HUES48 (cell line): Measurements from ENCODE around the gene GGT1.
"Not testable (repeated sequence)": the region's sequence is repeated elsewhere in the genome, so short reads cannot be mapped to it uniquely, and the experiment has no call there.

Experiments used
- H3K27ac ChIP-seq: one replicate; pipeline ENCODE4 v1.7.0; 2013; ENCODE audit warnings: low read depth, low read length, inconsistent platforms
- H3K27me3 ChIP-seq: 2 replicates; pipeline ENCODE4 v1.6.1; 2013; ENCODE audit warnings: mild to moderate bottlenecking, low read length; ENCODE audit not compliant: control insufficient read depth, insufficient read depth
- H3K36me3 ChIP-seq: 2 replicates; pipeline ENCODE4 v1.6.1; 2013; ENCODE audit warnings: low read length; ENCODE audit not compliant: control insufficient read depth, insufficient read depth
- H3K4me1 ChIP-seq: 2 replicates; pipeline ENCODE4 v1.6.1; 2013; ENCODE audit warnings: mild to moderate bottlenecking, low read length; ENCODE audit not compliant: control insufficient read depth, insufficient read depth
- H3K4me3 ChIP-seq: 2 replicates; pipeline ENCODE4 v1.5.1; 2013; ENCODE audit warnings: mild to moderate bottlenecking, low read depth, low read length
- H3K9ac ChIP-seq: 2 replicates; pipeline ENCODE4 v1.6.1; 2013; ENCODE audit warnings: mild to moderate bottlenecking, low read depth, low read length, moderate library complexity
- H3K9me3 ChIP-seq: 2 replicates; pipeline ENCODE4 v1.6.1; 2013; ENCODE audit warnings: low read length; ENCODE audit not compliant: control insufficient read depth, insufficient read depth

Gene GGT1

GRCh38 chr22:24602847-24603769, at the start of gene GGT1:
Gene GGT1 (plus strand): TSS chr22:24603193. CDS start chr22:24611082, 7,889 bp downstream.
- peak within 1 kb of the TSS; percentile 72 for H3K27ac ChIP-seq
- H3K4me3 ChIP-seq: peak within 1 kb of the TSS; percentile 46; the same call in 1 of the 2 replicates

GRCh38 chr22:24553597-24554312, 49.2 kb upstream of the GGT1 start:
- H3K27ac ChIP-seq: no peak overlapping the region

More at GRCh38 chr22:24602847-24603769, at the start of gene GGT1:
- not testable (repeated sequence) for H3K9ac ChIP-seq, H3K27me3 ChIP-seq, H3K4me1 ChIP-seq, H3K9me3 ChIP-seq, H3K36me3 ChIP-seq

GRCh38 chr22:24554313-24555164, 48.5 kb upstream of the GGT1 start, which contains the start of gene GUCD1:
Gene GUCD1 (minus strand): TSS chr22:24555138. CDS start chr22:24554991, 147 bp downstream.
- H3K4me3 ChIP-seq: peak within 1 kb of the TSS; percentile 94
- peak within 1 kb of the TSS; percentile 95 for H3K9ac ChIP-seq
- H3K36me3 ChIP-seq: peaks cover 35% of the 10 kb centered on the region
- peaks cover 16% of the 10 kb centered on the region for H3K4me1 ChIP-seq
- H3K9me3 ChIP-seq: no peaks in the 10 kb centered on the region
- no peaks in the 10 kb centered on the region for H3K27me3 ChIP-seq
- peak within 1 kb of the TSS; percentile 97 for H3K27ac ChIP-seq

More at GRCh38 chr22:24553597-24554312, 49.2 kb upstream of the GGT1 start:
- H3K36me3 ChIP-seq: peaks cover 29% of the 10 kb centered on the region
- H3K4me3 ChIP-seq: peak overlapping the region; percentile 92
- no peaks in the 10 kb centered on the region for H3K9me3 ChIP-seq
- H3K9ac ChIP-seq: peak overlapping the region; percentile 87; the same call in 1 of the 2 replicates
- H3K4me1 ChIP-seq: peaks cover 16% of the 10 kb centered on the region
- H3K27me3 ChIP-seq: no peaks in the 10 kb centered on the region

GRCh38 chr22:24555165-24556039, 47.6 kb upstream of the GGT1 start, which contains the start of gene SNRPD3:
Gene SNRPD3 (plus strand): TSS chr22:24555999. CDS start chr22:24557675, 1,676 bp downstream.
- Histone ChIP-seq H3K4me1 (peaks cover 16% of the 10 kb centered on the region), H3K36me3 (peaks cover 38% of the 10 kb centered on the region), H3K9ac (peak within 1 kb of the TSS; percentile 95), H3K27ac (peak within 1 kb of the TSS; percentile 97), H3K27me3 (no peaks in the 10 kb centered on the region), H3K4me3 (peak within 1 kb of the TSS; percentile 94), H3K9me3 (no peaks in the 10 kb centered on the region)

- Histone ChIP-seq H3K4me3 (no peak overlapping the region), H3K9me3 (no peaks in the 10 kb centered on the region), H3K9ac (no peak overlapping the region), H3K36me3 (peaks cover 63% of the 10 kb centered on the region), H3K27ac (no peak overlapping the region), H3K4me1 (peaks cover 9% of the 10 kb centered on the region; the same call in 1 of the 2 replicates), H3K27me3 (no peaks in the 10 kb centered on the region)
Observed at GRCh38 chr22:24559471-24559870, 43.5 kb upstream of the GGT1 start.

GRCh38 chr22:24563246-24563645, 39.7 kb upstream of the GGT1 start:
- no peaks in the 10 kb centered on the region for H3K27me3 ChIP-seq
- no peak overlapping the region for H3K4me3 ChIP-seq
- H3K9ac ChIP-seq: no peak overlapping the region
- H3K27ac ChIP-seq: no peak overlapping the region
- H3K9me3 ChIP-seq: no peaks in the 10 kb centered on the region
- H3K4me1 ChIP-seq: no peaks in the 10 kb centered on the region
- H3K36me3 ChIP-seq: peaks cover 83% of the 10 kb centered on the region

- no peaks in the 10 kb centered on the region for H3K4me1 ChIP-seq
- peaks cover 81% of the 10 kb centered on the region for H3K36me3 ChIP-seq
Observed at GRCh38 chr22:24564376-24565058, 38.5 kb upstream of the GGT1 start.

GRCh38 chr22:24565077-24565476, 37.9 kb upstream of the GGT1 start:
- H3K9me3 ChIP-seq: no peaks in the 10 kb centered on the region
- H3K9ac ChIP-seq: no peak overlapping the region
- no peak overlapping the region for H3K27ac ChIP-seq
- H3K4me1 ChIP-seq: no peaks in the 10 kb centered on the region
- H3K4me3 ChIP-seq: no peak overlapping the region
- H3K27me3 ChIP-seq: no peaks in the 10 kb centered on the region
- H3K36me3 ChIP-seq: peaks cover 83% of the 10 kb centered on the region

More at GRCh38 chr22:24564376-24565058, 38.5 kb upstream of the GGT1 start:
- Histone ChIP-seq H3K27me3 (no peaks in the 10 kb centered on the region), H3K9me3 (no peaks in the 10 kb centered on the region), H3K27ac (no peak overlapping the region), H3K9ac (no peak overlapping the region), H3K4me3 (no peak overlapping the region)

- H3K9ac ChIP-seq: no peak overlapping the region
Observed at GRCh38 chr22:24566899-24567511, 36.0 kb upstream of the GGT1 start.

More at GRCh38 chr22:24566899-24567511, 36.0 kb upstream of the GGT1 start:
- H3K27ac ChIP-seq: no peak overlapping the region
- H3K27me3 ChIP-seq: no peaks in the 10 kb centered on the region
- H3K4me3 ChIP-seq: no peak overlapping the region
- peaks cover 88% of the 10 kb centered on the region for H3K36me3 ChIP-seq
- no peaks in the 10 kb centered on the region for H3K4me1 ChIP-seq
- H3K9me3 ChIP-seq: no peaks in the 10 kb centered on the region
